Stimulated activated CD8-positive, alpha-beta memory T cell treated with anti-CD3 and anti-CD28 coated beads, Interleukin-7, amount 100 ng/mL, for 4 hours (primary cell): ENCODE measurements around the gene RNF44.
A peak's percentile ranks its signal among the peaks of the same experiment; 100 is the strongest.

Source experiments
- DNase-seq, 2 donors: peaks; one replicate each; pipeline ENCODE4 v3.0.0-alpha.2; 2020; ENCODE audit warnings: low read depth in 2 of 2

RNF44 gene

GRCh38 chr5:176535664-176536131 lies 1.5 kb downstream of the RNF44 start:
- no peak for DNase-seq

GRCh38 chr5:176535101-176535663 lies 2.0 kb downstream of the RNF44 start:
- no peak for DNase-seq

- no peak for DNase-seq
Measured at GRCh38 chr5:176534640-176535039, 2.6 kb downstream of the RNF44 start.

GRCh38 chr5:176533894-176534611 lies 3.1 kb downstream of the RNF44 start:
- peak; percentile 30 to 38 for DNase-seq

- DNase-seq, result no peak
Measured at GRCh38 chr5:176533390-176533789, 3.8 kb downstream of the RNF44 start.

- DNase-seq, result no peak
Measured at GRCh38 chr5:176532795-176533194, 4.4 kb downstream of the RNF44 start.

GRCh38 chr5:176531902-176532493 lies 5.2 kb downstream of the RNF44 start:
- no peak for DNase-seq

GRCh38 chr5:176530983-176531901 lies 6.0 kb downstream of the RNF44 start:
- no peak for DNase-seq

- no peak for DNase-seq
Measured at GRCh38 chr5:176530393-176530982, 6.7 kb downstream of the RNF44 start.

- peak in 1 of 2 donors; percentile 25 for DNase-seq
Measured at GRCh38 chr5:176529741-176530141, 7.5 kb downstream of the RNF44 start.

GRCh38 chr5:176529116-176529740 lies 8.0 kb downstream of the RNF44 start:
- DNase-seq, result no peak

GRCh38 chr5:176528761-176529115 lies 8.5 kb downstream of the RNF44 start:
- no peak for DNase-seq

GRCh38 chr5:176528301-176528700 lies 8.9 kb downstream of the RNF44 start:
- no peak for DNase-seq

- no peak for DNase-seq
Measured at GRCh38 chr5:176527246-176528222, 9.7 kb downstream of the RNF44 start.

- no peak for DNase-seq
Measured at GRCh38 chr5:176526462-176526861, 10.7 kb downstream of the RNF44 start.

GRCh38 chr5:176525677-176526076 lies 11.5 kb downstream of the RNF44 start:
- no peak for DNase-seq

GRCh38 chr5:176524987-176525386 lies 12.2 kb downstream of the RNF44 start:
- DNase-seq, result no peak

GRCh38 chr5:176524138-176524537 lies 13.1 kb downstream of the RNF44 start:
- DNase-seq, result no peak

GRCh38 chr5:176521699-176522263 lies 15.4 kb downstream of the RNF44 start:
- DNase-seq, result no peak

- no peak for DNase-seq
Measured at GRCh38 chr5:176521286-176521685, 15.9 kb downstream of the RNF44 start.
